Keratinocyte (primary cell): ENCODE results near the gene FHL5. TPM values are rescaled to one million over a fixed set of nuclear protein-coding genes. Genes with fewer than 3 reads are reported as not detected.

Experiments
- DNase-seq: peaks from one replicate; pipeline ENCODE4 v3.0.0-alpha.2; 2011; ENCODE audit warnings: low read depth, missing footprints, low spot score
- FAIRE-seq: peaks from 2 replicates; lab custom pipeline; 2011; peaks lifted over from hg19 to GRCh38; lab: Jason Lieb, UNC
- H2AFZ ChIP-seq: 2 replicates; pipeline ENCODE4 v1.6.0; 2012; ENCODE audit warnings: low read length, control low read depth, inconsistent platforms; ENCODE audit not compliant: control insufficient read depth
- H3K27ac ChIP-seq: 2 replicates; pipeline ENCODE4 v1.5.1; 2011; ENCODE audit warnings: low read length; ENCODE audit not compliant: control insufficient read depth, insufficient read depth
- H3K27me3 ChIP-seq: 3 replicates; pipeline ENCODE4 v1.6.0; 2011; ENCODE audit warnings: low read length; ENCODE audit not compliant: control insufficient read depth, insufficient read depth; ENCODE audit errors: extremely low read depth
- H3K36me3 ChIP-seq, 2 experiments: 2 replicates in 1 of 2; 3 replicates in 1 of 2; pipeline ENCODE4 v1.5.1; 2011; ENCODE audit warnings: low read length in 2 of 2, mild to moderate bottlenecking in 1 of 2; ENCODE audit not compliant: control insufficient read depth in 2 of 2, insufficient read depth in 2 of 2; ENCODE audit errors: extremely low read depth in 1 of 2
- H3K4me1 ChIP-seq: 3 replicates; pipeline ENCODE4 v1.5.1; 2011; ENCODE audit warnings: low read length; ENCODE audit not compliant: control insufficient read depth, insufficient read depth; ENCODE audit errors: extremely low read depth
- H3K4me2 ChIP-seq: 3 replicates; pipeline ENCODE4 v1.6.0; 2011; ENCODE audit warnings: low read depth, low read length; ENCODE audit not compliant: control insufficient read depth, insufficient read depth; ENCODE audit errors: extremely low read depth
- H3K4me3 ChIP-seq, 3 experiments: fragments of 200-600 bp in 1 of 3; sonication (generic) in 1 of 3; 2 replicates in 2 of 3; 3 replicates in 1 of 3; pipeline ENCODE4 v1.5.1; 2011 to 2016; ENCODE audit warnings: low read length in 3 of 3, mild to moderate bottlenecking in 3 of 3, control low read depth in 2 of 3, inconsistent platforms in 1 of 3, low read depth in 1 of 3, mixed read lengths in 1 of 3, mixed run types in 1 of 3, moderate library complexity in 1 of 3; ENCODE audit not compliant: control insufficient read depth in 2 of 3, insufficient read depth in 2 of 3; ENCODE audit errors: extremely low read depth in 1 of 3
- H3K79me2 ChIP-seq: 2 replicates; pipeline ENCODE4 v1.6.0; 2012; ENCODE audit warnings: low read length; ENCODE audit not compliant: control insufficient read depth, insufficient read depth
- H3K9ac ChIP-seq: 3 replicates; pipeline ENCODE4 v1.6.0; 2011; ENCODE audit warnings: low read length; ENCODE audit not compliant: control insufficient read depth, insufficient read depth; ENCODE audit errors: extremely low read depth
- H3K9me1 ChIP-seq: 3 replicates; pipeline ENCODE4 v1.6.0; 2011; ENCODE audit warnings: low read length; ENCODE audit not compliant: control insufficient read depth, insufficient read depth; ENCODE audit errors: extremely low read depth
- H3K9me3 ChIP-seq: 2 replicates; pipeline ENCODE4 v1.5.1; 2012; ENCODE audit warnings: low read depth, low read length; ENCODE audit not compliant: control insufficient read depth
- H4K20me1 ChIP-seq: 3 replicates; pipeline ENCODE4 v1.6.0; 2011; ENCODE audit warnings: low read length; ENCODE audit not compliant: control insufficient read depth, insufficient read depth; ENCODE audit errors: extremely low read depth
- EZH2 ChIP-seq: IDR thresholded peaks from one replicate; pipeline ENCODE4 v1.6.1; 2012; ENCODE audit warnings: inconsistent platforms, mild to moderate bottlenecking, low read length, moderate library complexity
- dilution Hi-C: fragments of 300-500 bp; cut with MboI; formaldehyde crosslinking; loops from one replicate; pipeline ENCODE4 v1.7.0; 2020; ENCODE audit warnings: low sequenced_read_pairs; ENCODE audit not compliant: extremely low pct_ligation_motif_present
- polyA plus RNA-seq, 5 experiments: library from polyadenylated mRNA; depleted of rRNA in 3 of 5; stranded (reverse) in 3 of 5; stranded (forward) in 1 of 5; unstranded in 1 of 5; fragments of >200 nt; gene quantifications; 1 replicate in 1 of 5; 2 replicates in 3 of 5; 3 replicates in 1 of 5; pipeline versions ENCODE4 v1.2.1 to v1.2.3, GENCODE V29; 2011 to 2012; ENCODE audit warnings: missing spikeins in 2 of 5, low read depth in 1 of 5, low replicate concordance in 1 of 5
- TF ChIP-seq, protein P1 (sequence below), 3 experiments: IDR thresholded peaks in 1 of 3; conservative IDR thresholded peaks in 1 of 3; optimal IDR thresholded peaks in 1 of 3; 2 replicates in 2 of 3; 3 replicates in 1 of 3; pipeline versions ENCODE3 to v1.5.1; 2011; ENCODE audit warnings: low read length in 3 of 3, mild to moderate bottlenecking in 3 of 3, moderate library complexity in 2 of 3, control low read depth in 1 of 3, inconsistent platforms in 1 of 3; ENCODE audit not compliant: insufficient read depth in 2 of 3; ENCODE audit errors: extremely low read depth in 1 of 3

Gene FHL5
- polyA plus RNA-seq, 1 donor (not counting 4 experiments of a cell fraction or from before 2014, with no cell fraction given), result not detected

DNA sequence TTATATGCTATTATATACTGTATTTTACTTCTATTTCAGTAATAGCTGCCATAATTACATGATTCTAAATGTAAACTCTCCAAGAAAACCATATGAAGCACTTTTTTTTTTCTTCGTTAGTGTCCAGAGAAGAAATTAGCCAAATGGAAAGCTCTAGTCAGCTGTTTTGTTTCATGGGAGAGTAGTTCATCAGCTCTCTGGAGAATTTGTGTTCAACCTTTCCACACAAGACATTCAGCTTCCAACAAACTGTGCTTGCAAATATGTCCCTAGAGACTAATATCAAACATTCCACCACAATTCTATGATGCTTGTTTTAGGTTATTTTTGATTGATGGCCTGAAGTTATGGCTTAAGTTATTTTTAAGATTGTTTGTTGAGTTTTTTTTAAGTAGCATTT is 19.5 kb downstream of the FHL5 start:
- DNase-seq, result no peak
- Histone ChIP-seq H3K4me2 (no peak overlapping the region), H3K27ac (no peak overlapping the region), H4K20me1 (no peaks in the 10 kb centered on the region), H3K4me1 (no peaks in the 10 kb centered on the region), H2AFZ (no peak overlapping the region), H3K9me3 (no peaks in the 10 kb centered on the region), H3K4me3 (no peak overlapping the region), H3K9me1 (no peaks in the 10 kb centered on the region), H3K36me3 (no peaks in the 10 kb centered on the region), H3K79me2 (no peaks in the 10 kb centered on the region), H3K27me3 (no peaks in the 10 kb centered on the region), H3K9ac (no peak overlapping the region)
- no peak for TF ChIP-seq EZH2
- TF ChIP-seq, protein P1, sequence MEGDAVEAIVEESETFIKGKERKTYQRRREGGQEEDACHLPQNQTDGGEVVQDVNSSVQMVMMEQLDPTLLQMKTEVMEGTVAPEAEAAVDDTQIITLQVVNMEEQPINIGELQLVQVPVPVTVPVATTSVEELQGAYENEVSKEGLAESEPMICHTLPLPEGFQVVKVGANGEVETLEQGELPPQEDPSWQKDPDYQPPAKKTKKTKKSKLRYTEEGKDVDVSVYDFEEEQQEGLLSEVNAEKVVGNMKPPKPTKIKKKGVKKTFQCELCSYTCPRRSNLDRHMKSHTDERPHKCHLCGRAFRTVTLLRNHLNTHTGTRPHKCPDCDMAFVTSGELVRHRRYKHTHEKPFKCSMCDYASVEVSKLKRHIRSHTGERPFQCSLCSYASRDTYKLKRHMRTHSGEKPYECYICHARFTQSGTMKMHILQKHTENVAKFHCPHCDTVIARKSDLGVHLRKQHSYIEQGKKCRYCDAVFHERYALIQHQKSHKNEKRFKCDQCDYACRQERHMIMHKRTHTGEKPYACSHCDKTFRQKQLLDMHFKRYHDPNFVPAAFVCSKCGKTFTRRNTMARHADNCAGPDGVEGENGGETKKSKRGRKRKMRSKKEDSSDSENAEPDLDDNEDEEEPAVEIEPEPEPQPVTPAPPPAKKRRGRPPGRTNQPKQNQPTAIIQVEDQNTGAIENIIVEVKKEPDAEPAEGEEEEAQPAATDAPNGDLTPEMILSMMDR (optimal IDR thresholded peaks at IDR 0.05 in 1 of 3, IDR thresholded peaks at IDR 0.05 in 1 of 3, conservative IDR thresholded peaks at IDR 0.05 in 1 of 3; ENCODE audit: extremely low read depth in 1 of 3, insufficient read depth in 2 of 3, low read length in 3 of 3), result no peak
- dilution Hi-C loops, result no loop called here
- no peak for FAIRE-seq

GRCh38 chr6:96604420-96604819 is 41.5 kb downstream of the FHL5 start:
- Histone ChIP-seq H3K9me3 (no peaks in the 10 kb centered on the region), H4K20me1 (no peaks in the 10 kb centered on the region), H3K4me3 (no peak overlapping the region), H3K27ac (no peak overlapping the region), H3K79me2 (no peaks in the 10 kb centered on the region), H3K27me3 (no peaks in the 10 kb centered on the region), H3K36me3 (no peaks in the 10 kb centered on the region), H3K4me2 (no peak overlapping the region), H2AFZ (no peak overlapping the region), H3K9ac (no peak overlapping the region), H3K9me1 (no peaks in the 10 kb centered on the region), H3K4me1 (no peaks in the 10 kb centered on the region)
- no peak for DNase-seq
- TF ChIP-seq, protein P1 (optimal IDR thresholded peaks at IDR 0.05 in 1 of 3, IDR thresholded peaks at IDR 0.05 in 1 of 3, conservative IDR thresholded peaks at IDR 0.05 in 1 of 3; ENCODE audit: extremely low read depth in 1 of 3, insufficient read depth in 2 of 3, low read length in 3 of 3), result no peak
- TF ChIP-seq EZH2, result no peak
- FAIRE-seq, result no peak
- dilution Hi-C loops, result no loop called here
